Hippocampal formation (tissue), 2 donors: Measurements from ENCODE around the gene NFASC.

Source experiments
- DNase-seq, 2 donors: peaks; one replicate each; lab custom pipeline; 2025; lab: John Stamatoyannopoulos, UW

The NFASC gene

GRCh38 chr1:204870160-204870912 is at the start of gene NFASC:
Gene NFASC, plus strand, starts transcription at chr1:204870862. Its CDS starts 73,454 bp downstream, at chr1:204944316.
- DNase-seq = peak; percentile 82 to 85

- no peak for DNase-seq
Measured at GRCh38 chr1:204821476-204821875, 49.2 kb upstream of the NFASC start.

- no peak for DNase-seq
Measured at GRCh38 chr1:204821924-204822323, 48.7 kb upstream of the NFASC start.

- DNase-seq = peak in 1 of 2 donors; percentile 55
Measured at GRCh38 chr1:204826970-204827369, 43.7 kb upstream of the NFASC start.

- DNase-seq = peak; percentile 70 to 79
Measured at GRCh38 chr1:204828352-204828850, 42.3 kb upstream of the NFASC start.

- DNase-seq = peak; percentile 53 to 55
Measured at GRCh38 chr1:204829133-204829825, 41.4 kb upstream of the NFASC start.

GRCh38 chr1:204830747-204831146 is 39.9 kb upstream of the NFASC start:
- DNase-seq = peak; percentile 34 to 37

GRCh38 chr1:204831186-204831585 is 39.5 kb upstream of the NFASC start:
- no peak for DNase-seq

GRCh38 chr1:204834336-204834735 is 36.3 kb upstream of the NFASC start:
- no peak for DNase-seq

GRCh38 chr1:204834752-204835151 is 35.9 kb upstream of the NFASC start:
- no peak for DNase-seq

GRCh38 chr1:204835737-204836136 is 34.9 kb upstream of the NFASC start:
- DNase-seq = no peak

- DNase-seq = no peak
Measured at GRCh38 chr1:204836856-204837255, 33.8 kb upstream of the NFASC start.

GRCh38 chr1:204837440-204838084 is 33.1 kb upstream of the NFASC start:
- peak; percentile 20 to 31 for DNase-seq

- DNase-seq = no peak
Measured at GRCh38 chr1:204841316-204841715, 29.3 kb upstream of the NFASC start.

- no peak for DNase-seq
Measured at GRCh38 chr1:204841798-204842197, 28.9 kb upstream of the NFASC start.

GRCh38 chr1:204842369-204842768 is 28.3 kb upstream of the NFASC start:
- no peak for DNase-seq

- DNase-seq = peak; percentile 62 to 89
Measured at GRCh38 chr1:204842892-204843291, 27.8 kb upstream of the NFASC start.

GRCh38 chr1:204846546-204846945 is 24.1 kb upstream of the NFASC start:
- peak; percentile 82 to 92 for DNase-seq

GRCh38 chr1:204848579-204848978 is 22.1 kb upstream of the NFASC start:
- DNase-seq = no peak

GRCh38 chr1:204852854-204853253 is 17.8 kb upstream of the NFASC start:
- DNase-seq = no peak

- DNase-seq = no peak
Measured at GRCh38 chr1:204853436-204853835, 17.2 kb upstream of the NFASC start.

- no peak for DNase-seq
Measured at GRCh38 chr1:204854286-204854685, 16.4 kb upstream of the NFASC start.
